Natural killer cell treated with Interleukin-12 subunit alpha and Interleukin-12 subunit beta and Interleukin-15 and Interleukin-18, amount 100 ng/mL, for 72 hours (primary cell): ENCODE measurements around the gene HHAT. TPM values are rescaled to one million over a fixed set of nuclear protein-coding genes. Genes with fewer than 3 reads are reported as not detected.
A peak's percentile ranks its signal among the peaks of the same experiment; 100 is the strongest.

ENCODE experiments used
- ATAC-seq, 2 donors: fragments of 150-1000 bp; cut with Tn5 transposase in 1 of 2; sonication (Bioruptor Pico), chemical (Tn5 transposase) in 1 of 2; 2 replicates each; pipeline ENCODE4 v1.10.0; 2021
- DNase-seq: peaks from one replicate; pipeline ENCODE4 v3.0.0; 2022; ENCODE audit warnings: low spot score
- H3K27ac Mint-ChIP-seq, 2 donors: 1 replicate in 1 of 2; 2 replicates in 1 of 2; pipeline ENCODE4 v1.8.0; 2022; ENCODE audit warnings: mixed read lengths in 2 of 2, mild to moderate bottlenecking in 1 of 2, moderate library complexity in 1 of 2
- H3K27me3 Mint-ChIP-seq, 2 donors: 1 replicate in 1 of 2; 2 replicates in 1 of 2; pipeline ENCODE4 v1.8.0; 2022; ENCODE audit warnings: mixed read lengths in 2 of 2
- H3K36me3 Mint-ChIP-seq: one replicate; pipeline ENCODE4 v1.8.0; 2022; ENCODE audit warnings: mixed read lengths
- H3K4me1 Mint-ChIP-seq, 2 donors: 1 replicate in 1 of 2; 2 replicates in 1 of 2; pipeline ENCODE4 v1.8.0; 2022; ENCODE audit warnings: low read depth in 2 of 2, mixed read lengths in 2 of 2, mild to moderate bottlenecking in 1 of 2
- H3K4me3 Mint-ChIP-seq: one replicate; pipeline ENCODE4 v1.8.0; 2022; ENCODE audit warnings: mixed read lengths
- H3K9me3 Mint-ChIP-seq: 2 replicates; pipeline ENCODE4 v1.8.0; 2022; ENCODE audit warnings: mixed read lengths
- total RNA-seq, 2 donors: library from RNA; stranded (reverse); gene quantifications; one replicate each; pipeline ENCODE4 v1.2.3, GENCODE V29; 2022

Gene HHAT
- total RNA-seq, 2 donors from 2014 or later = 0.56 to 1.0 TPM

- Mint-ChIP-seq H3K4me1 (peaks cover 13 to 30% of the 10 kb centered on the region in 2 donors), H3K27me3 (peaks cover 9 to 17% of the 10 kb centered on the region in 2 donors), H3K9me3 (no peaks in the 10 kb centered on the region), H3K27ac (no peak overlapping the region), H3K4me3 (peak overlapping the region; percentile 89), H3K36me3 (peaks cover 8% of the 10 kb centered on the region)
- no peak for ATAC-seq
- DNase-seq = no peak
Observed at GRCh38 chr1:210328032-210328745, 513 bp upstream of the HHAT start.

GRCh38 chr1:210330279-210330866, 1.7 kb downstream of the HHAT start:
- Mint-ChIP-seq H3K27ac (peak overlapping the region in 1 of 2 donors; percentile 83), H3K9me3 (no peaks in the 10 kb centered on the region), H3K4me1 (peaks cover 13 to 30% of the 10 kb centered on the region in 2 donors), H3K36me3 (peaks cover 4% of the 10 kb centered on the region), H3K4me3 (peak overlapping the region; percentile 89), H3K27me3 (peaks cover 4 to 7% of the 10 kb centered on the region in 2 donors)
- no peak for ATAC-seq
- DNase-seq = no peak

GRCh38 chr1:210332233-210332632, 3.5 kb downstream of the HHAT start:
- Mint-ChIP-seq H3K27ac (peak overlapping the region in 1 of 2 donors; percentile 78), H3K36me3 (no peaks in the 10 kb centered on the region), H3K9me3 (no peaks in the 10 kb centered on the region), H3K27me3 (peaks cover 0 to 6% of the 10 kb centered on the region in 2 donors), H3K4me3 (peak overlapping the region; percentile 43), H3K4me1 (peaks cover 13 to 30% of the 10 kb centered on the region in 2 donors)
- DNase-seq = no peak
- peak in 1 of 2 donors; percentile 69 for ATAC-seq

- Mint-ChIP-seq H3K4me1 (peaks cover 13 to 30% of the 10 kb centered on the region in 2 donors), H3K36me3 (no peaks in the 10 kb centered on the region), H3K27ac (peak overlapping the region in 1 of 2 donors; percentile 78), H3K27me3 (peaks cover 0 to 6% of the 10 kb centered on the region in 2 donors), H3K9me3 (no peaks in the 10 kb centered on the region), H3K4me3 (peak overlapping the region; percentile 43)
- ATAC-seq = peak; percentile 46 to 76
- no peak for DNase-seq
Observed at GRCh38 chr1:210332719-210333398, 4.2 kb downstream of the HHAT start.

- Mint-ChIP-seq H3K27ac (no peak overlapping the region), H3K4me3 (no peak overlapping the region), H3K36me3 (no peaks in the 10 kb centered on the region), H3K4me1 (peaks cover 4 to 17% of the 10 kb centered on the region in 2 donors), H3K27me3 (peaks cover 0 to 6% of the 10 kb centered on the region in 2 donors), H3K9me3 (no peaks in the 10 kb centered on the region)
- ATAC-seq (no peak), DNase-seq (no peak)
Observed at GRCh38 chr1:210335001-210335400, 6.3 kb downstream of the HHAT start.

- no peak for ATAC-seq
- Mint-ChIP-seq H3K4me1 (peaks cover 15 to 31% of the 10 kb centered on the region in 2 donors), H3K27ac (no peak overlapping the region), H3K9me3 (no peaks in the 10 kb centered on the region), H3K36me3 (no peaks in the 10 kb centered on the region), H3K4me3 (no peak overlapping the region), H3K27me3 (peaks cover 3 to 6% of the 10 kb centered on the region in 2 donors)
- no peak for DNase-seq
Observed at GRCh38 chr1:210336362-210336761, 7.7 kb downstream of the HHAT start.

- no peak for ATAC-seq
- peaks cover 3 to 6% of the 10 kb centered on the region in 2 donors for H3K27me3 Mint-ChIP-seq
- peak overlapping the region in 1 of 2 donors; percentile 64 for H3K27ac Mint-ChIP-seq
- no peaks in the 10 kb centered on the region for H3K36me3 Mint-ChIP-seq
- H3K9me3 Mint-ChIP-seq = no peaks in the 10 kb centered on the region
- H3K4me1 Mint-ChIP-seq = peaks cover 10 to 19% of the 10 kb centered on the region in 2 donors
- no peak overlapping the region for H3K4me3 Mint-ChIP-seq
- no peak for DNase-seq
Observed at GRCh38 chr1:210339500-210339899, 10.8 kb downstream of the HHAT start.

- no peaks in the 10 kb centered on the region for H3K36me3 Mint-ChIP-seq
- DNase-seq (no peak), ATAC-seq (no peak)
- H3K27me3 Mint-ChIP-seq = peaks cover 3 to 6% of the 10 kb centered on the region in 2 donors
- no peaks in the 10 kb centered on the region for H3K9me3 Mint-ChIP-seq
- peak overlapping the region; percentile 9 to 64 for H3K27ac Mint-ChIP-seq
- peaks cover 10 to 19% of the 10 kb centered on the region in 2 donors for H3K4me1 Mint-ChIP-seq
- peak overlapping the region; percentile 58 for H3K4me3 Mint-ChIP-seq
Observed at GRCh38 chr1:210340311-210340710, 11.6 kb downstream of the HHAT start.

- ATAC-seq (peak; percentile 65 to 77), DNase-seq (no peak)
- H3K36me3 Mint-ChIP-seq = no peaks in the 10 kb centered on the region
- no peaks in the 10 kb centered on the region for H3K9me3 Mint-ChIP-seq
- peak overlapping the region; percentile 58 for H3K4me3 Mint-ChIP-seq
- H3K4me1 Mint-ChIP-seq = peaks cover 10 to 19% of the 10 kb centered on the region in 2 donors
- peak overlapping the region; percentile 9 to 64 for H3K27ac Mint-ChIP-seq
- H3K27me3 Mint-ChIP-seq = peaks cover under 1 to 3% of the 10 kb centered on the region in 2 donors
Observed at GRCh38 chr1:210340841-210341240, 12.1 kb downstream of the HHAT start.

GRCh38 chr1:210342986-210343780, 14.5 kb downstream of the HHAT start:
- H3K36me3 Mint-ChIP-seq = no peaks in the 10 kb centered on the region
- DNase-seq (no peak), ATAC-seq (peak in 1 of 2 donors; percentile 58)
- no peaks in the 10 kb centered on the region for H3K9me3 Mint-ChIP-seq
- peaks cover 10 to 19% of the 10 kb centered on the region in 2 donors for H3K4me1 Mint-ChIP-seq
- no peak overlapping the region for H3K4me3 Mint-ChIP-seq
- peaks cover 0 to 3% of the 10 kb centered on the region in 2 donors for H3K27me3 Mint-ChIP-seq
- H3K27ac Mint-ChIP-seq = no peak overlapping the region

GRCh38 chr1:210344706-210345105, 16.0 kb downstream of the HHAT start:
- Mint-ChIP-seq H3K4me1 (peaks cover 10 to 19% of the 10 kb centered on the region in 2 donors), H3K36me3 (no peaks in the 10 kb centered on the region), H3K27me3 (peaks cover 0 to 3% of the 10 kb centered on the region in 2 donors), H3K27ac (no peak overlapping the region), H3K9me3 (no peaks in the 10 kb centered on the region), H3K4me3 (no peak overlapping the region)
- ATAC-seq (no peak), DNase-seq (no peak)

- H3K27me3 Mint-ChIP-seq = peaks cover 0 to 2% of the 10 kb centered on the region in 2 donors
- H3K36me3 Mint-ChIP-seq = no peaks in the 10 kb centered on the region
- DNase-seq (no peak), ATAC-seq (peak in 1 of 2 donors; percentile 59)
- H3K9me3 Mint-ChIP-seq = no peaks in the 10 kb centered on the region
- H3K4me1 Mint-ChIP-seq = peaks cover 0 to 3% of the 10 kb centered on the region in 2 donors
- H3K27ac Mint-ChIP-seq = peak overlapping the region in 1 of 2 donors; percentile 21
- H3K4me3 Mint-ChIP-seq = no peak overlapping the region
Observed at GRCh38 chr1:210347112-210347511, 18.4 kb downstream of the HHAT start.

- DNase-seq (no peak), ATAC-seq (no peak)
- Mint-ChIP-seq H3K27me3 (peaks cover 0 to 2% of the 10 kb centered on the region in 2 donors), H3K9me3 (no peaks in the 10 kb centered on the region), H3K4me1 (no peaks in the 10 kb centered on the region), H3K36me3 (no peaks in the 10 kb centered on the region), H3K4me3 (no peak overlapping the region), H3K27ac (no peak overlapping the region)
Observed at GRCh38 chr1:210351496-210351895, 22.8 kb downstream of the HHAT start.
